Islet precursor cell (in vitro differentiated cells): ENCODE data around the gene TRIM67.
A peak's percentile ranks its signal among the peaks of the same experiment; 100 is the strongest.
"Not testable (repeated sequence)": the region's sequence is repeated elsewhere in the genome, so short reads cannot be mapped to it uniquely, and the experiment has no call there.

Experiments used
- DNase-seq: peaks from one replicate; pipeline ENCODE4 v3.0.0-alpha.2; 2018

The TRIM67 gene

GRCh38 chr1:231209531-231209930, 47.7 kb downstream of the TRIM67 start:
- DNase-seq = no peak

GRCh38 chr1:231210126-231210525, 48.3 kb downstream of the TRIM67 start:
- no peak for DNase-seq

GRCh38 chr1:231211005-231211857, 49.4 kb downstream of the TRIM67 start:
- DNase-seq = peak; percentile 94

- DNase-seq = not testable (repeated sequence)
Measured at GRCh38 chr1:231212301-231212700, 50.4 kb downstream of the TRIM67 start.

GRCh38 chr1:231213831-231214573, 52.1 kb downstream of the TRIM67 start:
- DNase-seq = no peak

- no peak for DNase-seq
Measured at GRCh38 chr1:231214918-231215680, 53.2 kb downstream of the TRIM67 start.

- no peak for DNase-seq
Measured at GRCh38 chr1:231215681-231216385, 54.0 kb downstream of the TRIM67 start.

GRCh38 chr1:231216498-231216897, 54.6 kb downstream of the TRIM67 start:
- no peak for DNase-seq

- DNase-seq = no peak
Measured at GRCh38 chr1:231217056-231217455, 55.2 kb downstream of the TRIM67 start.

GRCh38 chr1:231218078-231218477, 56.2 kb downstream of the TRIM67 start:
- DNase-seq = no peak

GRCh38 chr1:231219422-231220401, 57.9 kb downstream of the TRIM67 start:
- DNase-seq = no peak

- DNase-seq = no peak
Measured at GRCh38 chr1:231220801-231221200, 58.9 kb downstream of the TRIM67 start.

- no peak for DNase-seq
Measured at GRCh38 chr1:231226156-231226555, 64.3 kb downstream of the TRIM67 start.

GRCh38 chr1:231231511-231231910, 69.7 kb downstream of the TRIM67 start:
- no peak for DNase-seq

- DNase-seq = no peak
Measured at GRCh38 chr1:231232870-231233734, 71.2 kb downstream of the TRIM67 start.

- no peak for DNase-seq
Measured at GRCh38 chr1:231233735-231234417, 72.0 kb downstream of the TRIM67 start.

GRCh38 chr1:231234506-231234905, 72.6 kb downstream of the TRIM67 start:
- DNase-seq = no peak

GRCh38 chr1:231235526-231236207, 73.8 kb downstream of the TRIM67 start:
- no peak for DNase-seq

GRCh38 chr1:231236208-231236591, 74.3 kb downstream of the TRIM67 start:
- no peak for DNase-seq
